A549 (cell line): ENCODE measurements around the gene PRLR. TPM values are rescaled to one million over a fixed set of nuclear protein-coding genes. Genes with fewer than 3 reads are reported as not detected.

Source experiments
- ATAC-seq, 2 experiments: fragments of 200-7000 bp in 1 of 2; fragments of >200 bp in 1 of 2; cut with Nextera tagmentation in 1 of 2; cut with Tn5 transposase in 1 of 2; 3 replicates each; pipeline versions ENCODE4 v1.8.0 to v1.9.1; 2018 to 2020; ENCODE audit warnings: mild to moderate bottlenecking in 1 of 2, moderate library complexity in 1 of 2
- CTCF ChIA-PET: fragments of 300-600 bp; sonication (Branson Sonifier 250); formaldehyde crosslinking; extraction: SDS; loops from one replicate; lab custom pipeline; 2021; ENCODE audit warnings: antibody characterized with exemption, inconsistent platforms; lab: Yijun Ruan, JAX
- POLR2A ChIA-PET: fragments of 350-600 bp; formaldehyde crosslinking; extraction: SDS; loops from one replicate; lab custom pipeline; 2021; ENCODE audit warnings: antibody characterized with exemption, inconsistent platforms; lab: Yijun Ruan, JAX
- DNase-seq, 2 experiments: peaks; one replicate each; pipeline versions ENCODE4 v3.0.0 to v3.0.0-alpha.2; 2011 to 2016; ENCODE audit warnings: low read depth in 1 of 2, low spot score in 1 of 2
- FAIRE-seq: peaks from 2 replicates; lab custom pipeline; 2011; peaks lifted over from hg19 to GRCh38; lab: Jason Lieb, UNC
- H3K27ac ChIP-seq, 2 experiments: fragments of >200 bp; sonication (Bioruptor Twin); formaldehyde crosslinking; 3 replicates each; pipeline ENCODE4 v1.5.1; 2016 to 2017
- H3K4me1 ChIP-seq: fragments of >200 bp; sonication (Bioruptor Twin); formaldehyde crosslinking; 3 replicates; pipeline ENCODE4 v1.6.1; 2016
- H3K4me2 ChIP-seq: fragments of >200 bp; sonication (Bioruptor Twin); formaldehyde crosslinking; 3 replicates; pipeline ENCODE4 v1.6.1; 2016
- H3K4me3 ChIP-seq: fragments of >200 bp; sonication (Bioruptor Twin); formaldehyde crosslinking; 3 replicates; pipeline ENCODE4 v1.5.1; 2016
- H3K9me3 ChIP-seq: fragments of >200 bp; sonication (Bioruptor Twin); formaldehyde crosslinking; 3 replicates; pipeline ENCODE4 v1.6.1; 2016
- CEBPB ChIP-seq, 2 experiments: fragments of >200 bp in 1 of 2; sonication (Bioruptor Twin) in 1 of 2; formaldehyde crosslinking in 1 of 2; IDR thresholded peaks; 2 replicates each; pipeline ENCODE4 v1.6.1; 2012 to 2016
- CHD4 ChIP-seq: fragments of 200-600 bp; sonication (generic); IDR thresholded peaks from 2 replicates; pipeline ENCODE4 v1.6.1; 2016; ENCODE audit warnings: antibody characterized with exemption, mild to moderate bottlenecking, borderline replicate concordance
- CTCF ChIP-seq: fragments of >200 bp; sonication (Bioruptor Twin); formaldehyde crosslinking; IDR thresholded peaks from 3 replicates; pipeline ENCODE4 v1.5.1; 2016
- ELK1 ChIP-seq: fragments of 150-350 bp; IDR thresholded peaks from 2 replicates; pipeline ENCODE4 v1.6.1; 2014; ENCODE audit warnings: low read depth, mild to moderate bottlenecking, low read length
- HOXA7 ChIP-seq: fragments of 250-450 bp; sonication (Bioruptor Pico); IDR thresholded peaks from 2 replicates; pipeline ENCODE4 v1.5.0; 2020; ENCODE audit warnings: mild to moderate bottlenecking, moderate library complexity
- JUN ChIP-seq, 2 experiments: fragments of >200 bp; sonication (Bioruptor Twin); formaldehyde crosslinking; IDR thresholded peaks; 2 replicates in 1 of 2; 3 replicates in 1 of 2; pipeline ENCODE4 v1.6.1; 2016 to 2017
- JUNB ChIP-seq: fragments of >200 bp; sonication (Bioruptor Twin); formaldehyde crosslinking; IDR thresholded peaks from 2 replicates; pipeline ENCODE4 v1.6.1; 2016
- MAX ChIP-seq: IDR thresholded peaks from 2 replicates; pipeline ENCODE4 v1.6.1; 2012
- MAZ ChIP-seq: fragments of 150-350 bp; IDR thresholded peaks from 2 replicates; pipeline ENCODE4 v1.6.1; 2014; ENCODE audit warnings: antibody characterized with exemption, low read depth, low read length, borderline replicate concordance
- MYC ChIP-seq: IDR thresholded peaks from 2 replicates; pipeline ENCODE4 v1.6.1; 2012; ENCODE audit warnings: mild to moderate bottlenecking, inconsistent platforms, low read length, improper control_type of control experiment, borderline replicate concordance
- NFE2L2 ChIP-seq: fragments of 150-350 bp; conservative IDR thresholded peaks from 2 replicates; pipeline ENCODE4 v1.6.1; 2014; ENCODE audit warnings: low read length
- POLR2A ChIP-seq: IDR thresholded peaks from 2 replicates; pipeline ENCODE4 v1.6.1; 2012; ENCODE audit warnings: mild to moderate bottlenecking, low read length
- POLR2AphosphoS2 ChIP-seq: conservative IDR thresholded peaks from 2 replicates; pipeline ENCODE4 v1.6.1; 2012; ENCODE audit warnings: low read length, improper control_type of control experiment, inconsistent platforms
- RAD21 ChIP-seq, 2 experiments: fragments of >200 bp in 1 of 2; sonication (Bioruptor Twin) in 1 of 2; formaldehyde crosslinking in 1 of 2; IDR thresholded peaks in 1 of 2; conservative IDR thresholded peaks in 1 of 2; 2 replicates in 1 of 2; 3 replicates in 1 of 2; pipeline ENCODE4 v1.6.1; 2012 to 2018; ENCODE audit warnings: inconsistent platforms in 1 of 2
- RARB ChIP-seq: fragments of 250-450 bp; sonication (Bioruptor Pico); IDR thresholded peaks from 2 replicates; pipeline ENCODE4 v1.8.0; 2021; ENCODE audit warnings: mild to moderate bottlenecking, moderate library complexity
- RCOR1 ChIP-seq: fragments of 150-350 bp; IDR thresholded peaks from 2 replicates; pipeline ENCODE4 v1.6.1; 2014; ENCODE audit warnings: antibody characterized with exemption, low read length, low read depth
- REST ChIP-seq: fragments of 200-600 bp; sonication (generic); IDR thresholded peaks from 2 replicates; pipeline ENCODE4 v1.6.1; 2016; ENCODE audit warnings: antibody characterized with exemption, mild to moderate bottlenecking, moderate library complexity
- RFX5 ChIP-seq: fragments of 450-650 bp; IDR thresholded peaks from 2 replicates; pipeline ENCODE4 v1.7.1; 2014; ENCODE audit warnings: antibody characterized with exemption, mild to moderate bottlenecking, moderate library complexity
- RNF2 ChIP-seq: fragments of 200-600 bp; sonication (generic); IDR thresholded peaks from 2 replicates; pipeline ENCODE4 v1.6.1; 2016; ENCODE audit warnings: low read depth, mild to moderate bottlenecking, antibody characterized with exemption, moderate library complexity, borderline replicate concordance
- ZC3H11A ChIP-seq: fragments of 450-650 bp; IDR thresholded peaks from 2 replicates; pipeline ENCODE4 v1.6.1; 2014; ENCODE audit warnings: antibody characterized with exemption, mild to moderate bottlenecking
- WGBS: methylation state at CpG from one replicate; pipeline ENCODE4 v1.1.6; 2017; ENCODE audit errors: missing lambda C conversion rate; 5-methylcytosine and 5-hydroxymethylcytosine counted together
- polyA plus RNA-seq, 4 experiments: library from polyadenylated mRNA; depleted of rRNA in 3 of 4; stranded (reverse); fragments of >200 nt; fragmentation: RNase III in 1 of 4; extraction: RNeasy Plus Mini Kit Qiagen cat#74134 plus additional on column Dnase treatment in 1 of 4; gene quantifications; 2 replicates in 3 of 4; 3 replicates in 1 of 4; pipeline ENCODE4 v1.2.3, GENCODE V29; 2011 to 2017

The PRLR gene
- polyA plus RNA-seq, 2 of the 4 experiments (the other 2 are of a cell fraction), result 0.09 TPM; not detected in 1

GRCh38 chr5:35063414-35063813 lies 166.9 kb downstream of the PRLR start:
- DNase-seq (no peak), FAIRE-seq (no peak), ATAC-seq (no peak)
- Histone ChIP-seq H3K4me3 (no peak overlapping the region), H3K9me3 (no peaks in the 10 kb centered on the region), H3K27ac (no peak overlapping the region), H3K4me1 (no peaks in the 10 kb centered on the region), H3K4me2 (no peak overlapping the region)
- TF ChIP-seq CTCF, result no peak
- TF ChIP-seq RNF2, result no peak
- TF ChIP-seq CHD4, result no peak
- TF ChIP-seq RCOR1, result no peak
- no peak for TF ChIP-seq POLR2AphosphoS2
- TF ChIP-seq ZC3H11A, result no peak
- TF ChIP-seq RAD21 (conservative IDR thresholded peaks at IDR 0.05 in 1 of 2, IDR thresholded peaks at IDR 0.05 in 1 of 2), result no peak
- TF ChIP-seq REST, result no peak
- TF ChIP-seq HOXA7, result no peak
- TF ChIP-seq JUN (IDR thresholded peaks at IDR 0.05), result no peak
- TF ChIP-seq CEBPB (IDR thresholded peaks at IDR 0.05), result no peak
- no peak for TF ChIP-seq MAX
- TF ChIP-seq POLR2A, result no peak
- POLR2A ChIA-PET, result no interaction called here
- 18% methylated on average over 4 of the region's 4 CpGs for WGBS
- CTCF ChIA-PET, result interaction anchor here (1.2 kb wide), 1 partner anchor 863 kb away, joined by 3 read pairs; no protein-coding TSS in a partner anchor

- POLR2A ChIA-PET, result no interaction called here
- no peak for TF ChIP-seq MYC
- no peak for TF ChIP-seq RFX5
- no peak for TF ChIP-seq ELK1
- no peak for TF ChIP-seq RARB (CRISPR knock-in tag)
- no peak for TF ChIP-seq JUNB
- TF ChIP-seq MAZ, result no peak
- TF ChIP-seq NFE2L2, result no peak
- no peak overlapping the region for H3K27ac ChIP-seq
- H3K9me3 ChIP-seq, result no peaks in the 10 kb centered on the region
- WGBS, result 37% methylated on average over 2 of the region's 2 CpGs
- ATAC-seq (no peak), DNase-seq (no peak), FAIRE-seq (no peak)
- H3K4me2 ChIP-seq, result no peak overlapping the region
- no peaks in the 10 kb centered on the region for H3K4me1 ChIP-seq
- CTCF ChIA-PET, result no interaction called here
- no peak overlapping the region for H3K4me3 ChIP-seq
These were observed 169.0 kb downstream of the PRLR start for GRCh38 chr5:35061211-35061770.
